Measurements from ENCODE around the gene MTRF1.

Gene MTRF1

GRCh38 chr13:41263261-41263971 is at the start of gene MTRF1:
MTRF1 (minus strand) TSS chr13:41263576; CDS start chr13:41260907, 2,669 bp downstream.
- DNase-seq (ENCODE audit: low spot score) = peak; percentile 88

- no peak for DNase-seq (ENCODE audit: low spot score)
Measured at GRCh38 chr13:41313117-41313516, 49.7 kb upstream of the MTRF1 start.

- DNase-seq (ENCODE audit: low spot score) = peak; percentile 37
Measured at GRCh38 chr13:41312176-41312500, 48.8 kb upstream of the MTRF1 start.

- DNase-seq (ENCODE audit: low spot score) = peak; percentile 62
Measured at GRCh38 chr13:41311406-41312175, 48.2 kb upstream of the MTRF1 start.

- peak; percentile 96 for DNase-seq (ENCODE audit: low spot score)
Measured at GRCh38 chr13:41310963-41311405, 47.6 kb upstream of the MTRF1 start, which contains the start of gene NAA16. NAA16 (plus strand) TSS chr13:41311267; CDS start chr13:41311529, 262 bp downstream.

GRCh38 chr13:41307884-41308640 is 44.7 kb upstream of the MTRF1 start:
- no peak for DNase-seq (ENCODE audit: low spot score)

- no peak for DNase-seq (ENCODE audit: low spot score)
Measured at GRCh38 chr13:41306271-41307145, 43.1 kb upstream of the MTRF1 start.

- DNase-seq (ENCODE audit: low spot score) = no peak
Measured at GRCh38 chr13:41304551-41304950, 41.2 kb upstream of the MTRF1 start.

GRCh38 chr13:41302743-41303142 is 39.4 kb upstream of the MTRF1 start:
- no peak for DNase-seq (ENCODE audit: low spot score)

- DNase-seq (ENCODE audit: low spot score) = no peak
Measured at GRCh38 chr13:41299316-41300094, 36.1 kb upstream of the MTRF1 start.

GRCh38 chr13:41296879-41297646 is 33.7 kb upstream of the MTRF1 start:
- no peak for DNase-seq (ENCODE audit: low spot score)

GRCh38 chr13:41295973-41296372 is 32.6 kb upstream of the MTRF1 start:
- no peak for DNase-seq (ENCODE audit: low spot score)

- no peak for DNase-seq (ENCODE audit: low spot score)
Measured at GRCh38 chr13:41294914-41295313, 31.5 kb upstream of the MTRF1 start.

- DNase-seq (ENCODE audit: low spot score) = no peak
Measured at GRCh38 chr13:41293272-41293671, 29.9 kb upstream of the MTRF1 start.

- no peak for DNase-seq (ENCODE audit: low spot score)
Measured at GRCh38 chr13:41291246-41291645, 27.9 kb upstream of the MTRF1 start.

- no peak for DNase-seq (ENCODE audit: low spot score)
Measured at GRCh38 chr13:41289463-41289881, 26.1 kb upstream of the MTRF1 start.

- DNase-seq (ENCODE audit: low spot score) = no peak
Measured at GRCh38 chr13:41286370-41286769, 23.0 kb upstream of the MTRF1 start.

GRCh38 chr13:41284512-41285288 is 21.3 kb upstream of the MTRF1 start:
- DNase-seq (ENCODE audit: low spot score) = no peak

- DNase-seq (ENCODE audit: low spot score) = no peak
Measured at GRCh38 chr13:41282129-41282571, 18.8 kb upstream of the MTRF1 start.

Data from germinal center (tissue), 1 donor.